Measurements from ENCODE around the gene CAMTA1. TPM values are rescaled to one million over a fixed set of nuclear protein-coding genes. Genes with fewer than 3 reads are reported as not detected.

CAMTA1 gene
- total RNA-seq, 1 experiment from 2014 or later = 82.2 TPM

GRCh38 chr1:7250597-7251453, 465.6 kb downstream of the CAMTA1 start:
- BruUV-seq (replicated peaks) = no TSS peak
- Histone ChIP-seq H3K27ac (ENCODE audit: low read length) (no peak overlapping the region), H3K9me3 (ENCODE audit: control insufficient read depth, insufficient read depth, low read depth, low read length) (no peaks in the 10 kb centered on the region), H3K4me1 (ENCODE audit: control insufficient read depth, insufficient read depth, low read length) (no peaks in the 10 kb centered on the region), H3K36me3 (ENCODE audit: control insufficient read depth, insufficient read depth, low read length) (no peaks in the 10 kb centered on the region), H3K4me3 (ENCODE audit: low read depth in 2 of 2, low read length in 2 of 2) (no peak overlapping the region), H3K27me3 (ENCODE audit: control insufficient read depth, insufficient read depth, low read length) (no peaks in the 10 kb centered on the region)
- DNase-seq (ENCODE audit: low read depth, low spot score) (no peak), ATAC-seq (no peak)
- CTCF ChIA-PET = no interaction called here
- TF ChIP-seq TCF7L2 (IDR thresholded peaks at IDR 0.05; ENCODE audit: low read depth, low read length) = no peak
- intact Hi-C loops (cut with micrococcal nuclease; ENCODE audit: unreplicated experiment) = no loop called here
- in situ Hi-C loops (cut with HindIII; ENCODE audit: low pct_unique_long_range_greater_than_20kb, low sequenced_read_pairs) = no loop called here
- POLR2A ChIA-PET = no interaction called here

- in situ Hi-C loops (cut with HindIII; ENCODE audit: low pct_unique_long_range_greater_than_20kb, low sequenced_read_pairs) = no loop called here
- no TSS peak for BruUV-seq (replicated peaks)
- DNase-seq (ENCODE audit: low read depth, low spot score) (no peak), ATAC-seq (no peak)
- CTCF ChIA-PET = no interaction called here
- TF ChIP-seq SIN3A (IDR thresholded peaks at IDR 0.05; ENCODE audit: borderline replicate concordance, insufficient read depth, low read depth, low read length) (no peak), CTCF (IDR thresholded peaks at IDR 0.05) (no peak), POLR2AphosphoS5 (IDR thresholded peaks at IDR 0.05; ENCODE audit: low read depth, low read length) (no peak), TCF7L2 (IDR thresholded peaks at IDR 0.05; ENCODE audit: low read depth, low read length) (no peak), REST (IDR thresholded peaks at IDR 0.05; ENCODE audit: insufficient read depth in 1 of 2, low read depth in 2 of 2, low read length in 1 of 2) (no peak)
- no peaks in the 10 kb centered on the region for H3K36me3 ChIP-seq (ENCODE audit: control insufficient read depth, insufficient read depth, low read length)
- POLR2A ChIA-PET = no interaction called here
- no peak overlapping the region for H3K27ac ChIP-seq (ENCODE audit: low read length)
- no peaks in the 10 kb centered on the region for H3K9me3 ChIP-seq (ENCODE audit: control insufficient read depth, insufficient read depth, low read depth, low read length)
- intact Hi-C loops (cut with micrococcal nuclease; ENCODE audit: unreplicated experiment) = no loop called here
- H3K4me1 ChIP-seq (ENCODE audit: control insufficient read depth, insufficient read depth, low read length) = no peaks in the 10 kb centered on the region
- no peak overlapping the region for H3K4me3 ChIP-seq (ENCODE audit: low read depth in 2 of 2, low read length in 2 of 2)
- H3K27me3 ChIP-seq (ENCODE audit: control insufficient read depth, insufficient read depth, low read length) = no peaks in the 10 kb centered on the region
Observed at GRCh38 chr1:7251454-7251800, 466.2 kb downstream of the CAMTA1 start.

- Histone ChIP-seq H3K27me3 (ENCODE audit: control insufficient read depth, insufficient read depth, low read length) (no peaks in the 10 kb centered on the region), H3K36me3 (ENCODE audit: control insufficient read depth, insufficient read depth, low read length) (no peaks in the 10 kb centered on the region), H3K4me3 (ENCODE audit: low read depth in 2 of 2, low read length in 2 of 2) (no peak overlapping the region), H3K4me1 (ENCODE audit: control insufficient read depth, insufficient read depth, low read length) (no peaks in the 10 kb centered on the region), H3K9me3 (ENCODE audit: control insufficient read depth, insufficient read depth, low read depth, low read length) (no peaks in the 10 kb centered on the region), H3K27ac (ENCODE audit: low read length) (no peak overlapping the region)
- POLR2A ChIA-PET = no interaction called here
- ATAC-seq (no peak), DNase-seq (ENCODE audit: low read depth, low spot score) (no peak)
- BruUV-seq (replicated peaks) = no TSS peak
- in situ Hi-C loops (cut with HindIII; ENCODE audit: low pct_unique_long_range_greater_than_20kb, low sequenced_read_pairs) = no loop called here
- intact Hi-C loops (cut with micrococcal nuclease; ENCODE audit: unreplicated experiment) = no loop called here
- CTCF ChIA-PET = no interaction called here
- TF ChIP-seq CTCF (IDR thresholded peaks at IDR 0.05) (no peak), REST (IDR thresholded peaks at IDR 0.05; ENCODE audit: insufficient read depth in 1 of 2, low read depth in 2 of 2, low read length in 1 of 2) (no peak), SIN3A (IDR thresholded peaks at IDR 0.05; ENCODE audit: borderline replicate concordance, insufficient read depth, low read depth, low read length) (no peak), POLR2AphosphoS5 (IDR thresholded peaks at IDR 0.05; ENCODE audit: low read depth, low read length) (no peak), TCF7L2 (IDR thresholded peaks at IDR 0.05; ENCODE audit: low read depth, low read length) (no peak)
Observed at GRCh38 chr1:7252411-7253117, 467.3 kb downstream of the CAMTA1 start.
